Small intestine (tissue), 7 donors: ENCODE measurements around the gene NR6A1. TPM values are rescaled to one million over a fixed set of nuclear protein-coding genes. Genes with fewer than 3 reads are reported as not detected.

Experiments
- DNase-seq, 2 donors: peaks; one replicate each; pipeline versions ENCODE4 v3.0.0 to v3.0.0-alpha.2; 2013
- FAIRE-seq: peaks from 2 replicates; lab custom pipeline; 2012; peaks lifted over from hg19 to GRCh38; lab: Jason Lieb, UNC
- H3K27ac ChIP-seq, 3 donors: one replicate each; pipeline ENCODE4 v1.5.1; 2013; ENCODE audit warnings: low read length in 2 of 3, mild to moderate bottlenecking in 2 of 3, control low read depth in 1 of 3, inconsistent platforms in 1 of 3, low read depth in 1 of 3, moderate library complexity in 1 of 3
- H3K27me3 ChIP-seq, 3 donors: one replicate each; pipeline ENCODE4 v1.6.1; 2013; ENCODE audit warnings: low read length in 3 of 3, inconsistent platforms in 1 of 3; ENCODE audit not compliant: control insufficient read depth in 3 of 3, insufficient read depth in 3 of 3
- H3K36me3 ChIP-seq, 3 donors: one replicate each; pipeline ENCODE4 v1.6.1; 2013; ENCODE audit warnings: low read length in 3 of 3, inconsistent platforms in 1 of 3, low read depth in 1 of 3, mild to moderate bottlenecking in 1 of 3, moderate library complexity in 1 of 3; ENCODE audit not compliant: control insufficient read depth in 3 of 3, insufficient read depth in 2 of 3
- H3K4me1 ChIP-seq, 3 donors: one replicate each; pipeline ENCODE4 v1.6.1; 2013; ENCODE audit warnings: low read length in 2 of 3, inconsistent platforms in 1 of 3, low read depth in 1 of 3, mild to moderate bottlenecking in 1 of 3, moderate library complexity in 1 of 3; ENCODE audit not compliant: control insufficient read depth in 3 of 3, insufficient read depth in 2 of 3
- H3K4me3 ChIP-seq, 3 donors: one replicate each; pipeline ENCODE4 v1.5.1; 2013; ENCODE audit warnings: low read length in 3 of 3, control low read depth in 1 of 3, inconsistent platforms in 1 of 3, low read depth in 1 of 3, mild to moderate bottlenecking in 1 of 3, moderate library complexity in 1 of 3
- H3K9me3 ChIP-seq, 2 donors: one replicate each; pipeline ENCODE4 v1.6.1; 2013; ENCODE audit warnings: low read depth in 1 of 2, low read length in 1 of 2; ENCODE audit not compliant: control insufficient read depth in 2 of 2, insufficient read depth in 1 of 2
- WGBS, 3 donors: extraction: QIAGEN DNeasy Blood & Tissue Kit; methylation state at CpG; one replicate each; pipeline ENCODE4 v1.1.7; 2013; 5-methylcytosine and 5-hydroxymethylcytosine counted together
- polyA plus RNA-seq, 4 donors: library from polyadenylated mRNA; stranded (reverse) in 3 of 4; unstranded in 1 of 4; fragments of 200-250 nt in 3 of 4; fragments of 120-200 nt in 1 of 4; gene quantifications; one replicate each; pipeline versions ENCODE4 v1.2.1 to v1.2.3, GENCODE V29; 2013
- donor health status: healthy with polysubstance abuse.
- donor health status: control.
- donor health status: control.
- donor health status: Bipolar disorder and iron deficiency.
- donor health status: healthy.

The NR6A1 gene
- polyA plus RNA-seq, 4 donors: 2.3 to 6.0 (median 4.0) TPM

- Histone ChIP-seq H3K4me3 (no peak overlapping the region), H3K36me3 (no peaks in the 10 kb centered on the region), H3K27me3 (no peaks in the 10 kb centered on the region), H3K4me1 (no peaks in the 10 kb centered on the region), H3K27ac (no peak overlapping the region), H3K9me3 (no peaks in the 10 kb centered on the region)
- WGBS, 3 donors: 88 to 100% (median 92%) methylated on average over 2 of the region's 2 CpGs
- FAIRE-seq: no peak
- no peak for DNase-seq
Measured at GRCh38 chr9:124606027-124606426, 165.1 kb downstream of the NR6A1 start.

GRCh38 chr9:124605258-124605657, 165.9 kb downstream of the NR6A1 start:
- Histone ChIP-seq H3K27ac (no peak overlapping the region), H3K4me3 (no peak overlapping the region), H3K27me3 (no peaks in the 10 kb centered on the region), H3K4me1 (no peaks in the 10 kb centered on the region), H3K9me3 (no peaks in the 10 kb centered on the region), H3K36me3 (no peaks in the 10 kb centered on the region)
- FAIRE-seq: no peak
- DNase-seq: no peak
- WGBS, 3 donors: 84 to 86% (median 85%) methylated on average over 4 of the region's 4 CpGs

DNA sequence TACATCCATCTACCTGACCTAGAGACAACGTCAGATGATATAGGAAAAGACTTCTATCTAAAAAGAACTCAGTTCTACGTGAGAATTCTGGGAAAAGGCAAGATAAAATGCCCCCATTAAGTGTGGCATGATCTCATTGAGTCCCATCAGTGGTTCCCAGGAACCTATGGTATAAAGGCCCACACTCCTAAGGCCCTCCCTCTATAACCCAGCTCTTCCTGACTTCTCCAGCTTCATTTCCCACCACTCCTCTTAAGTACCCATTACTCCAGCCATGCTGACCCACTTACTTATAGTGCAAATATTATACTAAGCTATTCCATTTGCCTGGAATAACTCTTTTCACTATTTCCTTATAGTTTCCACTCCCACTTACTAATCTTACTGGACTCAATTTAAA, 168.5 kb downstream of the NR6A1 start:
- Histone ChIP-seq H3K4me1 (no peaks in the 10 kb centered on the region), H3K27ac (no peak overlapping the region), H3K9me3 (no peaks in the 10 kb centered on the region), H3K4me3 (no peak overlapping the region), H3K36me3 (no peaks in the 10 kb centered on the region), H3K27me3 (peaks cover 0 to 3% (median 0%) of the 10 kb centered on the region in 3 donors)
- FAIRE-seq (no peak), DNase-seq (no peak)
- WGBS, 3 donors: 84 to 91% (median 85%) methylated on average over 2 of the region's 2 CpGs

DNA sequence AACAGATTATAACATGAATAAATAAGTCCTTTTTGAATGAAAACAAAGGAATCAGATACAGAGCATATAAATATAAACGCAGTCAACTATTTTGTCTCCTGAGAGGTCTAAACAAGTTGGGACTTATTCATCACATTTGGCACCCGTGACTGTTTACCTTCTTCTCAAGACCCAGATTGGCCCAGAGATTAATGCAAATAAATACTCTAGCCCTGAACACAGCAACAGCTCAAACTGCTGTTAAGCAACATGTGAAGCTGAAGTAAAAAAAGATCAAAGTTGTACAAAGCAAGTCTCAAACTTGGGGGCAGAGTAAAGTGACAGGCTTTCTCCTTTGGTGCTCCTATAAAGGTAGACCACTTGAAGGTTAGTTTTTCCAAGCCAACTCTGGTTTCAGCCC, 168.9 kb downstream of the NR6A1 start:
- H3K4me3 ChIP-seq: no peak overlapping the region
- DNase-seq (no peak), FAIRE-seq (no peak)
- H3K4me1 ChIP-seq: peaks cover 0 to under 1% (median 0%) of the 10 kb centered on the region in 3 donors
- peaks cover 0 to 3% (median 0%) of the 10 kb centered on the region in 3 donors for H3K27me3 ChIP-seq
- no peaks in the 10 kb centered on the region for H3K36me3 ChIP-seq
- H3K9me3 ChIP-seq: no peaks in the 10 kb centered on the region
- WGBS, 3 donors: 55 to 76% (median 64%) methylated on average over 2 of the region's 2 CpGs
- H3K27ac ChIP-seq: no peak overlapping the region

- FAIRE-seq: no peak
Measured at GRCh38 chr9:124600407-124600806, 170.7 kb downstream of the NR6A1 start.

DNA sequence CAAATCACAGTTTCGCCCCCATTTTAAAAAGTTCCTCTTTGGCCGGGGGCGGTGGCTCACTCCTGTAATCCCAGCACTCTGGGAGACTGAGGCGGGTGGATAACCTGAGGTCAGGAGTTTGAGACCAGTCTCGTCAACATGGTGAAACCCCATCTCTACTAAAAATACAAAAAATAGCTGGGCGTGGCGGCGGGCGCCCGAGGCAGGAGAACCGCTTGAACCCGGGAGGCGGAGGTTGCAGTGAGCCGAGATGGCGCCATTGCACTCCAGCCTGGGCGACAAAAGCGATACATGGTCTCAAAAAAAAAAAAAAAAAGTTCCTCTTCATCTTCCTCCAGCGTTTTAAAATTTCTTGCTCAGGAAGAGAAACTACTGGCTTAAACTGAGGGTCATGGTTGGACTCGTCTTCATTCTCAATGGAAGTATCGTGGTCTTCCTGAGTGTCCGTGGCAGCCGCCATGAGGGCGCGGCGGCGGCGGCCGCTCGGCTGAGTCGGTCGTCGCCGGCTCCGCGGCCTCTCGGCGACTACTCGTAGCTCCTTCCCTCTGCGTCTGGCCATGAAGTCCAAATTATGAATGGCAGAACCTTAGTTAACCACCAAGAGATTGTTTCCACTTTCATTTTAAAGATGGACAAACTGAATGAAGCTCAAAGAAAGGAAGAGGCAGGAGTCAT, 171.9 kb downstream of the NR6A1 start:
- H3K4me1 ChIP-seq: peaks cover 6 to 21% (median 7%) of the 10 kb centered on the region in 3 donors
- H3K36me3 ChIP-seq: no peaks in the 10 kb centered on the region
- DNase-seq (no peak), FAIRE-seq (no peak)
- no peak overlapping the region for H3K27ac ChIP-seq
- H3K4me3 ChIP-seq: no peak overlapping the region
- no peaks in the 10 kb centered on the region for H3K9me3 ChIP-seq
- H3K27me3 ChIP-seq: peaks cover 0 to 3% (median 0%) of the 10 kb centered on the region in 3 donors
- WGBS, 3 donors: 97 to 98% (median 98%) methylated on average over 39 of the region's 39 CpGs

More at GRCh38 chr9:124600407-124600806, 170.7 kb downstream of the NR6A1 start:
- no peak overlapping the region for H3K27ac ChIP-seq
- H3K4me1 ChIP-seq: peaks cover 6 to 18% (median 7%) of the 10 kb centered on the region in 3 donors
- no peaks in the 10 kb centered on the region for H3K36me3 ChIP-seq
- no peak overlapping the region for H3K4me3 ChIP-seq
- no peak for DNase-seq
- no peaks in the 10 kb centered on the region for H3K9me3 ChIP-seq
- peaks cover 0 to 3% (median 0%) of the 10 kb centered on the region in 3 donors for H3K27me3 ChIP-seq

DNA sequence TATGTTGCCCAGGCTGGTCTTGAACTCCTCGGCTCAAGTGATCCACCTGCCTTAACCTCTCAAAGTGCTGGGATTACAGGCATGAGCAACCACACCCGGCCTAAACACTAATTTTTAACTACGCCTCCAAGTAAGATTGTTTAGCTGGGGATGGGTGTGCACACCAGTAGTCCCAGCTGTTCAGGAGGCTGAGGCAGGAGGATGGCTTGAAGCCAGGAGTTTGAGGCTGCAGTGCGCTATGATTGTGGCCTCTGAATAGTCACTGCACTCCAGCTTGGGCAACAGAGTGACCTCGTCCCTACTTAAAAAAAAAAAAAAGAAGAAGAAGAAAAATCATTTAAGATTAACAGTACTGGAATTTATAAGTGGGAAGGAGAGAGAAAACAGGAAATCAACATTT, 173.1 kb downstream of the NR6A1 start:
- H3K27ac ChIP-seq: no peak overlapping the region
- H3K4me1 ChIP-seq: peaks cover 6 to 21% (median 7%) of the 10 kb centered on the region in 3 donors
- H3K27me3 ChIP-seq: peaks cover 0 to 3% (median 0%) of the 10 kb centered on the region in 3 donors
- FAIRE-seq (no peak), DNase-seq (no peak)
- no peaks in the 10 kb centered on the region for H3K9me3 ChIP-seq
- H3K4me3 ChIP-seq: no peak overlapping the region
- 87 to 96% (median 89%) methylated on average over 5 of the region's 5 CpGs for WGBS, 3 donors
- no peaks in the 10 kb centered on the region for H3K36me3 ChIP-seq

GRCh38 chr9:124596172-124596839, 174.8 kb downstream of the NR6A1 start:
- no peak overlapping the region for H3K4me3 ChIP-seq
- no peaks in the 10 kb centered on the region for H3K9me3 ChIP-seq
- H3K4me1 ChIP-seq: peaks cover 6 to 21% (median 7%) of the 10 kb centered on the region in 3 donors
- H3K27ac ChIP-seq: no peak overlapping the region
- no peaks in the 10 kb centered on the region for H3K36me3 ChIP-seq
- 79 to 84% (median 80%) methylated on average over 6 of the region's 6 CpGs for WGBS, 3 donors
- peaks cover 0 to 3% (median 0%) of the 10 kb centered on the region in 3 donors for H3K27me3 ChIP-seq
- FAIRE-seq: no peak
- DNase-seq: no peak
